ENCODE data around the gene PIAS2.

The PIAS2 gene

DNA sequence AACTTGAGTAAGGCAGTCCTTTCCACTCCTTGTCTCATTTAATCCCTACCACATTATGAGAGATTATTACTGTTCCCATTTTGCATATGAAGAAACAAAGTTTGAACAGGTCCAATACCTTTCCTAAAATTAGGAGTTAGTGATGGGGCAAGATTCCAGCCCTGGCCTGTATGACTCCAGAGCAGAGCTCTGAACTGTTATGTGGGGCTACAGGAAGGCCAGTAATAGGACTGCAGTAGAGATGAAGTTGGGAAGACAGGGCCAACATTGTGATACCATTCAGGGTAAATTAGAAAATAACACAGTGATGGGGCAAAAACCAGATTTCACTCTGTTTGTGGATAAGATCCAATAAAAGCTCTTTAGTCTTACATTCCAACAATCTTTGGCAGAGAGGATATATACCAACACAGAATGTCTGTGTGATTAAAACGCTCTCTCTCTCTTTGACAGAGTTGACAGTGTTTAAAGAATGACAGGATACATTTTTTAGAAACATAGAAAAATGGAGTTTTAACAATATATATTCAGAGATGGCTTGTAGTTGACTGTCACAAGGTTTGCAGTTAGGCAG lies 22.8 kb upstream of the PIAS2 start:
- no peak overlapping the region for H3K27ac ChIP-seq

DNA sequence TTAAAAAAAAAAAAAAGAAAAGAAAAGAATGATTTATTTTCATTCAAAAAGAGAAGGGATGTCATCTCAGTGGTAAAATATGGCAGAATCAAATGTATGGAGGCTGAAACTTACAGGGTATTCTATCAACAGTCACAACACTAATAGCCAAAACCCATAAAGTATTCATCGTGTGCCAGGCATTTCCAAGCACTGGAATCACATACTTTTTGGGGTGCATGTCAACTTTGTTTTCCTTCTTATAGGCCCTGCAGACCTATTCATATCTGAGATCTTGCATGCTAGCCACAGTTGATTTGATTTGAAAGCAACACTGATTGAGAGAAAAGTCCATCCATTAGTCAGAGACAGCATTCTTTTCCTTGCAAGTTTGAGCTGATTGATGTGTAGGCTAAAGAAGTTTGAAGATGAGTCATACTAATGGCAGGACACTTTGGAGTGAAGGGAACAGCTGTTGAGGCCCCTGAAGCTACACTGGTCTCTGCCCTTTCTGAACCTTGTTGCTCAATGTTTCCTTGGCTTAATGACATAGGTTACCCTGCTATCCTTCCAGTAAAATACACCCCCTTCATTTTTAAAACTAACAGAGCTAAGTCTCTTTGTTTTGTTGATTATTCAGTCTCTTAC lies 22.1 kb upstream of the PIAS2 start:
- H3K4me3 ChIP-seq (IDR thresholded peaks at IDR 0.05; ENCODE audit: insufficient read depth, low read depth, low read length) = no peak overlapping the region
- H4K20me1 ChIP-seq (ENCODE audit: insufficient read depth) = no peaks in the 10 kb centered on the region
- TF ChIP-seq, protein P1, sequence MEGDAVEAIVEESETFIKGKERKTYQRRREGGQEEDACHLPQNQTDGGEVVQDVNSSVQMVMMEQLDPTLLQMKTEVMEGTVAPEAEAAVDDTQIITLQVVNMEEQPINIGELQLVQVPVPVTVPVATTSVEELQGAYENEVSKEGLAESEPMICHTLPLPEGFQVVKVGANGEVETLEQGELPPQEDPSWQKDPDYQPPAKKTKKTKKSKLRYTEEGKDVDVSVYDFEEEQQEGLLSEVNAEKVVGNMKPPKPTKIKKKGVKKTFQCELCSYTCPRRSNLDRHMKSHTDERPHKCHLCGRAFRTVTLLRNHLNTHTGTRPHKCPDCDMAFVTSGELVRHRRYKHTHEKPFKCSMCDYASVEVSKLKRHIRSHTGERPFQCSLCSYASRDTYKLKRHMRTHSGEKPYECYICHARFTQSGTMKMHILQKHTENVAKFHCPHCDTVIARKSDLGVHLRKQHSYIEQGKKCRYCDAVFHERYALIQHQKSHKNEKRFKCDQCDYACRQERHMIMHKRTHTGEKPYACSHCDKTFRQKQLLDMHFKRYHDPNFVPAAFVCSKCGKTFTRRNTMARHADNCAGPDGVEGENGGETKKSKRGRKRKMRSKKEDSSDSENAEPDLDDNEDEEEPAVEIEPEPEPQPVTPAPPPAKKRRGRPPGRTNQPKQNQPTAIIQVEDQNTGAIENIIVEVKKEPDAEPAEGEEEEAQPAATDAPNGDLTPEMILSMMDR (conservative IDR thresholded peaks at IDR 0.05; ENCODE audit: low read depth, low read length) = no peak
- no peaks in the 10 kb centered on the region for H3K27me3 ChIP-seq (ENCODE audit: insufficient read depth, low read depth)
- H3K4me2 ChIP-seq = no peak overlapping the region
- no peaks in the 10 kb centered on the region for H3K79me2 ChIP-seq (ENCODE audit: insufficient read depth, low read depth)
- H3K9ac ChIP-seq = no peak overlapping the region
- H3K27ac ChIP-seq = no peak overlapping the region
- H3K4me1 ChIP-seq (ENCODE audit: low read depth, poor library complexity, severe bottlenecking) = no peaks in the 10 kb centered on the region
- H2AFZ ChIP-seq (ENCODE audit: low read depth) = no peak overlapping the region
- H3K36me3 ChIP-seq (ENCODE audit: insufficient read depth) = no peaks in the 10 kb centered on the region

More for the DNA sequence above, 22.8 kb upstream of the PIAS2 start:
- Histone ChIP-seq H3K27me3 (ENCODE audit: insufficient read depth, low read depth) (no peaks in the 10 kb centered on the region), H3K36me3 (ENCODE audit: insufficient read depth) (no peaks in the 10 kb centered on the region), H3K4me2 (no peak overlapping the region), H3K9ac (no peak overlapping the region), H4K20me1 (ENCODE audit: insufficient read depth) (no peaks in the 10 kb centered on the region), H3K4me1 (ENCODE audit: low read depth, poor library complexity, severe bottlenecking) (no peaks in the 10 kb centered on the region), H2AFZ (ENCODE audit: low read depth) (no peak overlapping the region), H3K4me3 (IDR thresholded peaks at IDR 0.05; ENCODE audit: insufficient read depth, low read depth, low read length) (no peak overlapping the region), H3K79me2 (ENCODE audit: insufficient read depth, low read depth) (no peaks in the 10 kb centered on the region)
- TF ChIP-seq, protein P1 (conservative IDR thresholded peaks at IDR 0.05; ENCODE audit: low read depth, low read length) = no peak

DNA sequence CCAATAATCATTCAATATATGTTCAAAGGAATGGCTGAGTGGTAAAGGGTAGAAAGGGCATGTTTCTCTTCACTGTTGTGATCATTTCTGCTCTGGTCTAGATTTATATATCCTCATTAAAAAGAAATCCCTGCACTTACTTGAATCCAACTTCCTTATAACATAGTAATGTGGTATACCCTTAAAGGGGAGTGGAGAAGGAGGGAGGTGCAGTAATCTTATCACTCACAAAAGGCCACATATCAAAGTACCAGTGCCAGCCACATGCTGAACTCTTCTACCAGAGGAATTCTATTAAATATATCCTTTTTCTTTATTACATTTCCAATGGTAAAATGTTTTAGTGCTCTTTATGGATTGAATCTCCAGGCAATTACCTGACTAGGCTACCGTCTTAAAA lies 3.3 kb upstream of the PIAS2 start:
- Histone ChIP-seq H3K4me3 (IDR thresholded peaks at IDR 0.05; ENCODE audit: insufficient read depth, low read depth, low read length) (no peak overlapping the region), H3K4me2 (no peak overlapping the region), H2AFZ (ENCODE audit: low read depth) (no peak overlapping the region), H3K27ac (no peak overlapping the region), H4K20me1 (ENCODE audit: insufficient read depth) (no peaks in the 10 kb centered on the region), H3K27me3 (ENCODE audit: insufficient read depth, low read depth) (no peaks in the 10 kb centered on the region), H3K36me3 (ENCODE audit: insufficient read depth) (no peaks in the 10 kb centered on the region), H3K9ac (no peak overlapping the region), H3K4me1 (ENCODE audit: low read depth, poor library complexity, severe bottlenecking) (peaks cover 5% of the 10 kb centered on the region), H3K79me2 (ENCODE audit: insufficient read depth, low read depth) (peaks cover 12% of the 10 kb centered on the region)
- TF ChIP-seq, protein P1 (conservative IDR thresholded peaks at IDR 0.05; ENCODE audit: low read depth, low read length) = no peak

DNA sequence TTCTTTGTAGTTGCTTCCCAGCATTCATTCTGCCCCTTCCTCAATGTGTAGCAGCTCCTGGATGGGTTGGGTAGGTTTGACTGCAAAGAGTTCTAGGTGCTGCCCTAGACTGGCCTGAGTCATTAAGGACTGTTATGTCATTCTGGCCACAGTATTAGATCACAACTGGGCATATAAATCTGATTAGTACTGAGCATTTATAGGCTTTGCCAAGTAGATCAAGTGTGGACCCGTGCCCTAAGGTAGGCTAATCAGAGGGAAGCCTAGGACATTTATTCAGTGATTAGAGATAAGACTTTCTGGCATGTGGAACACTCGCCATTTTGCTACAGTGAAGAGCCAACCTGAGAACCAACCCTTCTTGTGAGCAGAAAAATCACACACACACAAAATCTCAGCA lies 2.8 kb upstream of the PIAS2 start:
- no peak overlapping the region for H3K9ac ChIP-seq
- H3K27ac ChIP-seq = no peak overlapping the region
- H3K4me1 ChIP-seq (ENCODE audit: low read depth, poor library complexity, severe bottlenecking) = peaks cover 11% of the 10 kb centered on the region
- no peak overlapping the region for H3K4me2 ChIP-seq
- no peak overlapping the region for H3K4me3 ChIP-seq (IDR thresholded peaks at IDR 0.05; ENCODE audit: insufficient read depth, low read depth, low read length)
- H3K27me3 ChIP-seq (ENCODE audit: insufficient read depth, low read depth) = no peaks in the 10 kb centered on the region
- peaks cover 18% of the 10 kb centered on the region for H3K79me2 ChIP-seq (ENCODE audit: insufficient read depth, low read depth)
- TF ChIP-seq, protein P1 (conservative IDR thresholded peaks at IDR 0.05; ENCODE audit: low read depth, low read length) = no peak
- H4K20me1 ChIP-seq (ENCODE audit: insufficient read depth) = no peaks in the 10 kb centered on the region
- no peak overlapping the region for H2AFZ ChIP-seq (ENCODE audit: low read depth)
- no peaks in the 10 kb centered on the region for H3K36me3 ChIP-seq (ENCODE audit: insufficient read depth)
